HepG2 (cell line): Measurements from ENCODE around the gene NR1H2. TPM values are rescaled to one million over a fixed set of nuclear protein-coding genes. Genes with fewer than 3 reads are reported as not detected.

Experiments used
- FOXA3 ChIP-seq: IDR thresholded peaks from 2 replicates; pipeline ENCODE4 v1.6.1; 2016; ENCODE audit warnings: missing genetic modification reagents, missing compliant biosample characterization
- GPN1 ChIP-seq: sonication (generic); formaldehyde crosslinking; IDR thresholded peaks from 2 replicates; pipeline ENCODE4 v1.5.1; 2020; ENCODE audit warnings: missing genetic modification reagents, borderline replicate concordance
- HOXA7 ChIP-seq: sonication (generic); formaldehyde crosslinking; IDR thresholded peaks from 2 replicates; pipeline ENCODE4 v1.8.1; 2022; ENCODE audit warnings: mild to moderate bottlenecking, missing genetic modification reagents, moderate library complexity
- IRF2 ChIP-seq: IDR thresholded peaks from 2 replicates; pipeline ENCODE4 v1.6.1; 2018; ENCODE audit warnings: missing genetic modification reagents, missing compliant biosample characterization
- KLF15 ChIP-seq: sonication (generic); formaldehyde crosslinking; IDR thresholded peaks from 2 replicates; pipeline ENCODE4 v1.8.1; 2023; ENCODE audit warnings: borderline replicate concordance, mild to moderate bottlenecking, inconsistent platforms, missing genetic modification reagents, mixed read lengths
- MATR3 ChIP-seq: sonication (generic); formaldehyde crosslinking; IDR thresholded peaks from 2 replicates; pipeline ENCODE4 v1.4.0; 2020; ENCODE audit warnings: missing genetic modification reagents
- MXD1 ChIP-seq: sonication (generic); formaldehyde crosslinking; IDR thresholded peaks from 2 replicates; pipeline ENCODE4 v1.4.0; 2020; ENCODE audit warnings: mild to moderate bottlenecking, missing genetic modification reagents
- NR2F1 ChIP-seq, 2 experiments: fragments of 450-650 bp in 1 of 2; formaldehyde crosslinking in 1 of 2; IDR thresholded peaks; 2 replicates each; pipeline versions ENCODE4 v1.5.0 to v1.6.1; 2016 to 2020; ENCODE audit warnings: mild to moderate bottlenecking in 1 of 2, missing compliant biosample characterization in 1 of 2, missing genetic modification reagents in 1 of 2, moderate library complexity in 1 of 2
- POGK ChIP-seq: sonication (generic); formaldehyde crosslinking; conservative IDR thresholded peaks from 2 replicates; pipeline ENCODE4 v1.8.0; 2022; ENCODE audit warnings: mild to moderate bottlenecking, moderate library complexity, missing genetic modification reagents
- RARG ChIP-seq: sonication (generic); formaldehyde crosslinking; IDR thresholded peaks from 2 replicates; pipeline ENCODE4 v1.4.0; 2020; ENCODE audit warnings: low read depth, mild to moderate bottlenecking, missing genetic modification reagents
- SNAI1 ChIP-seq: sonication (generic); formaldehyde crosslinking; IDR thresholded peaks from 2 replicates; pipeline ENCODE4 v1.5.0; 2020; ENCODE audit warnings: mild to moderate bottlenecking, missing genetic modification reagents, borderline replicate concordance
- TAF15 ChIP-seq: fragments of 200-400 bp; formaldehyde crosslinking; IDR thresholded peaks from one replicate; pipeline ENCODE4 v1.6.1; 2018; ENCODE audit warnings: mild to moderate bottlenecking, low read depth, low read length; ENCODE audit not compliant: poor library complexity, severe bottlenecking
- TFDP2 ChIP-seq: sonication (generic); formaldehyde crosslinking; IDR thresholded peaks from 2 replicates; pipeline ENCODE4 v1.4.0; 2020; ENCODE audit warnings: missing genetic modification reagents
- TRIM22 ChIP-seq: fragments of 450-650 bp; IDR thresholded peaks from 2 replicates; pipeline ENCODE4 v1.6.1; 2017
- ZNF101 ChIP-seq: sonication (generic); formaldehyde crosslinking; IDR thresholded peaks from 2 replicates; pipeline ENCODE4 v1.4.0; 2020; ENCODE audit warnings: mild to moderate bottlenecking, low read depth, missing genetic modification reagents, borderline replicate concordance
- ZNF326 ChIP-seq: sonication (generic); formaldehyde crosslinking; IDR thresholded peaks from 2 replicates; pipeline ENCODE4 v1.4.0; 2020; ENCODE audit warnings: missing genetic modification reagents, borderline replicate concordance
- ZNF33A ChIP-seq: sonication (generic); formaldehyde crosslinking; IDR thresholded peaks from 2 replicates; pipeline ENCODE4 v1.5.1; 2020; ENCODE audit warnings: missing genetic modification reagents, mild to moderate bottlenecking, moderate library complexity, borderline replicate concordance
- ZNF598 ChIP-seq: sonication (generic); formaldehyde crosslinking; IDR thresholded peaks from 2 replicates; pipeline ENCODE4 v1.5.1; 2020; ENCODE audit warnings: mild to moderate bottlenecking, missing genetic modification reagents, borderline replicate concordance
- ZNF616 ChIP-seq: sonication (generic); formaldehyde crosslinking; IDR thresholded peaks from 2 replicates; pipeline ENCODE4 v1.5.0; 2020; ENCODE audit warnings: low read depth, mild to moderate bottlenecking, missing genetic modification reagents
- ZNF691 ChIP-seq: sonication (generic); formaldehyde crosslinking; IDR thresholded peaks from 2 replicates; pipeline ENCODE4 v1.4.0; 2020; ENCODE audit warnings: missing genetic modification reagents, low read depth, mild to moderate bottlenecking, borderline replicate concordance
- ZSCAN12 ChIP-seq: sonication (generic); formaldehyde crosslinking; IDR thresholded peaks from 2 replicates; pipeline ENCODE4 v1.9.0; 2021; ENCODE audit warnings: mild to moderate bottlenecking, missing genetic modification reagents
- polyA plus RNA-seq, 8 experiments: library from polyadenylated mRNA; depleted of rRNA in 3 of 8; stranded (reverse) in 7 of 8; unstranded in 1 of 8; fragments of >200 nt; fragmentation: Illumina TruSeq in 4 of 8; extraction: Trizol in 4 of 8; gene quantifications; 2 replicates each; pipeline versions ENCODE4 v1.2.1 to v1.2.3, GENCODE V29; 2011 to 2016; ENCODE audit warnings: low read depth in 4 of 8, missing spikeins in 1 of 8, mixed read lengths in 1 of 8; ENCODE audit not compliant: insufficient read depth in 1 of 8
- total RNA-seq, 5 experiments: library from RNA; depleted of rRNA; stranded (reverse); fragments of >200 nt; fragmentation: Illumina TruSeq; extraction: Trizol; gene quantifications; 2 replicates each; pipeline ENCODE4 v1.2.3, GENCODE V29; 2016; ENCODE audit warnings: low read depth in 1 of 5

The NR1H2 gene
- total and polyA plus RNA-seq, 2 of the 13 experiments (the other 11 are each of a cell fraction or from before 2014, with no cell fraction given), result 10.3 to 13.5 TPM

GRCh38 chr19:50383852-50384684, 7.8 kb downstream of the NR1H2 start, which contains the start of gene POLD1 (continued):
- no peak; the same call in 1 of the 2 replicates for TF ChIP-seq SNAI1 (CRISPR knock-in tag)
- TF ChIP-seq ZSCAN12 (CRISPR knock-in tag), result no peak
- no peak for TF ChIP-seq RARG (CRISPR knock-in tag)
- 0 out of 2 replicates have a peak, but pooled peaks have one; percentile 34 for TF ChIP-seq KLF15 (CRISPR knock-in tag)
- no peak for TF ChIP-seq ZNF616 (CRISPR knock-in tag)
- TF ChIP-seq GPN1, result no peak
- TF ChIP-seq TAF15, result peak; percentile 87
- no peak for TF ChIP-seq ZNF101
- TF ChIP-seq ZNF326 (CRISPR knock-in tag), result 0 out of 2 replicates have a peak, but pooled peaks have one; percentile 37
- TF ChIP-seq FOXA3 (CRISPR knock-in tag), result peak; percentile 32; the same call in 1 of the 2 replicates
- TF ChIP-seq MXD1 (CRISPR knock-in tag), result no peak; the same call in 1 of the 2 replicates
- no peak for TF ChIP-seq MATR3
- TF ChIP-seq ZNF691 (CRISPR knock-in tag), result no peak
- peak; percentile 99 for TF ChIP-seq TFDP2
- TF ChIP-seq ZNF598 (CRISPR knock-in tag), result peak; percentile 70; the same call in 1 of the 2 replicates
- peak; percentile 67 for TF ChIP-seq POGK
- TF ChIP-seq ZNF33A, result no peak
- no peak for TF ChIP-seq HOXA7 (CRISPR knock-in tag)
- no peak for TF ChIP-seq IRF2 (CRISPR knock-in tag)
- TF ChIP-seq TRIM22, result no peak
- peak in 1 of 2 experiments; percentile 87; a peak in 2 of 4 replicates for TF ChIP-seq NR2F1 (CRISPR knock-in tag; IDR thresholded peaks at IDR 0.05)
